ENCODE measurements around the gene TMEM259. TPM values are rescaled to one million over a fixed set of nuclear protein-coding genes. Genes with fewer than 3 reads are reported as not detected.

TMEM259 gene
- total and polyA plus RNA-seq, 2 of the 13 experiments (the other 11 are each of a cell fraction or from before 2014, with no cell fraction given) = 64.7 to 164 TPM

DNA sequence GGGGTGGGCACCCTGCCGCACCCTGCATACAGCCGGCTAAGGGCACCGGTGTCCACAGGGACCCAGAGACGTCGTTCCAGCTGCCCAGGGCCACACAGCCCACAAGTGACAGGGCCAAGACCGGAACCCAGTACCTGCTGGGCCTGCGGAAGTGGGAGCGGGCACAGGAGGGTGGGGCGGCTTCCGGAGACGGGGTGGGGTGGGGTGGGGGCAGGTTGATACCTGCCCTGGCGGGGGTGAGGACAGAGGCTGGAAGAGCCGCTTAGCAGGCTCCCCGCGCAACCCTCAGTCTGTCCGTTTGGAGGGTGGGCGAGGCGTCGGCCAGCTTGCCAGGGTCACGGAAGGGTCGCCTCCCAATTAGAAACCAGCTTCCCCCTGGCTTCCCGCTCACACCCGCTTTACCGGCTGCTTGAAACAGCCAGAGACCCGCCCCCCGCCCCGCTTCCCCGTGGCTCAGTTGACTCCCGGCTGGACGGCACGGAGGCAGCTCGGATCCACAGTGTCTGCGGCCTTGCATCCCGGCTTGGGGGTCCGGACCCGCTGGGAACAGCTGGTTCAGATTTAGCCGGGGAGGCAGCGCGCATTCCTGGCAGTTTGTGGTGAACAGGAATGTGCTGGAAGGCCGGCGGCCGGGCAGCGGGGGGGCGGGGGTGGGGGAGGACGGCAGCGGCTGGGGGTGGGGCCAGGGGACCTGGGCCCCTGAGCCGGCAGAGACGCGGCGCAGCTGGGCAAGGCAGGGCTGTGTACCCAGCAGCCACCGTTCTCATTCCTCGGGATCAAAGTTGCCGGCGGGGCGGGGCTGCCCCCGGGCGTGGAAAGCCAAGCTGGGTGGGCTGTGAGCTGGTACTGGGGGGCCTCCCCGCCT lies 7.4 kb upstream of the TMEM259 start (continued):
- TF ChIP-seq, protein P1, sequence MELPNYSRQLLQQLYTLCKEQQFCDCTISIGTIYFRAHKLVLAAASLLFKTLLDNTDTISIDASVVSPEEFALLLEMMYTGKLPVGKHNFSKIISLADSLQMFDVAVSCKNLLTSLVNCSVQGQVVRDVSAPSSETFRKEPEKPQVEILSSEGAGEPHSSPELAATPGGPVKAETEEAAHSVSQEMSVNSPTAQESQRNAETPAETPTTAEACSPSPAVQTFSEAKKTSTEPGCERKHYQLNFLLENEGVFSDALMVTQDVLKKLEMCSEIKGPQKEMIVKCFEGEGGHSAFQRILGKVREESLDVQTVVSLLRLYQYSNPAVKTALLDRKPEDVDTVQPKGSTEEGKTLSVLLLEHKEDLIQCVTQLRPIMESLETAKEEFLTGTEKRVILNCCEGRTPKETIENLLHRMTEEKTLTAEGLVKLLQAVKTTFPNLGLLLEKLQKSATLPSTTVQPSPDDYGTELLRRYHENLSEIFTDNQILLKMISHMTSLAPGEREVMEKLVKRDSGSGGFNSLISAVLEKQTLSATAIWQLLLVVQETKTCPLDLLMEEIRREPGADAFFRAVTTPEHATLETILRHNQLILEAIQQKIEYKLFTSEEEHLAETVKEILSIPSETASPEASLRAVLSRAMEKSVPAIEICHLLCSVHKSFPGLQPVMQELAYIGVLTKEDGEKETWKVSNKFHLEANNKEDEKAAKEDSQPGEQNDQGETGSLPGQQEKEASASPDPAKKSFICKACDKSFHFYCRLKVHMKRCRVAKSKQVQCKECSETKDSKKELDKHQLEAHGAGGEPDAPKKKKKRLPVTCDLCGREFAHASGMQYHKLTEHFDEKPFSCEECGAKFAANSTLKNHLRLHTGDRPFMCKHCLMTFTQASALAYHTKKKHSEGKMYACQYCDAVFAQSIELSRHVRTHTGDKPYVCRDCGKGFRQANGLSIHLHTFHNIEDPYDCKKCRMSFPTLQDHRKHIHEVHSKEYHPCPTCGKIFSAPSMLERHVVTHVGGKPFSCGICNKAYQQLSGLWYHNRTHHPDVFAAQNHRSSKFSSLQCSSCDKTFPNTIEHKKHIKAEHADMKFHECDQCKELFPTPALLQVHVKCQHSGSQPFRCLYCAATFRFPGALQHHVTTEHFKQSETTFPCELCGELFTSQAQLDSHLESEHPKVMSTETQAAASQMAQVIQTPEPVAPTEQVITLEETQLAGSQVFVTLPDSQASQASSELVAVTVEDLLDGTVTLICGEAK (IDR thresholded peaks at IDR 0.05) = no peak
- TF ChIP-seq, protein P1 (CRISPR knock-in tag; IDR thresholded peaks at IDR 0.05) = no peak
- TF ChIP-seq, protein P2, sequence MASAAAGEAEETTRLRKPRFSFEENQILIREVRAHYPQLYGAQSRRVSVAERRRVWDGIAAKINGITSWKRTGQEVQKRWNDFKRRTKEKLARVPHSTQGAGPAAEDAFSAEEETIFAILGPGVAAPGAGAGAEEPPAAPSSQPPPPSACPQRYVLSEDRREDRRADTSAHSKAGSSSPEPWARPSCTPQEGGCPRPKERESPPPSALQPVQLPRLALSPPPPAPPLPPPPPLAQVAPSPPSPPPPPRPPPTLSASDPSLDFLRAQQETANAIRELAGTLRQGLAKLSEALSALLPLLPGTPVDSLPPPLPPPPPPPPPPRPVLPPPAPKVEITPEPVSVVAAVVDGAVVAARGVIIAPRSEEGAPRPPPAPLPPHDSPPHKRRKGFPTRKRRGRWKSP (CRISPR knock-in tag; IDR thresholded peaks at IDR 0.05) = no peak
- TF ChIP-seq HNRNPUL1 (IDR thresholded peaks at IDR 0.05; ENCODE audit: low read depth, low read length) (no peak), ELF1 (CRISPR knock-in tag; IDR thresholded peaks at IDR 0.05) (no peak), MAF1 (CRISPR knock-in tag; IDR thresholded peaks at IDR 0.05; ENCODE audit: borderline replicate concordance) (no peak), YEATS2 (CRISPR knock-in tag; IDR thresholded peaks at IDR 0.05; ENCODE audit: borderline replicate concordance) (0 out of 2 replicates have a peak, but pooled peaks have one; percentile 56), ZNF496 (CRISPR knock-in tag; IDR thresholded peaks at IDR 0.05; ENCODE audit: insufficient replicate concordance) (no peak), XRCC5 (optimal IDR thresholded peaks at IDR 0.05; ENCODE audit: low read length) (no peak)
- TF ChIP-seq, protein P3, sequence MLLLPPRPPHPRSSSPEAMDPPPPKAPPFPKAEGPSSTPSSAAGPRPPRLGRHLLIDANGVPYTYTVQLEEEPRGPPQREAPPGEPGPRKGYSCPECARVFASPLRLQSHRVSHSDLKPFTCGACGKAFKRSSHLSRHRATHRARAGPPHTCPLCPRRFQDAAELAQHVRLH (CRISPR knock-in tag; IDR thresholded peaks at IDR 0.05; ENCODE audit: borderline replicate concordance, low read depth) = no peak; the same call in 1 of the 2 replicates

Measured in HepG2 (cell line).